Midbrain (tissue), 1 donor: ENCODE measurements around the gene SCGB1C1.
"Not testable (repeated sequence)": the region's sequence is repeated elsewhere in the genome, so short reads cannot be mapped to it uniquely, and the experiment has no call there.

Source experiments
- DNase-seq: peaks from one replicate; lab custom pipeline; 2025; lab: John Stamatoyannopoulos, UW

Gene SCGB1C1

GRCh38 chr11:192674-193128 lies at the start of gene SCGB1C1:
TSS of gene SCGB1C1 (plus strand) at chr11:193078. CDS start at chr11:193100, 22 bp downstream.
- not testable (repeated sequence) for DNase-seq

DNA sequence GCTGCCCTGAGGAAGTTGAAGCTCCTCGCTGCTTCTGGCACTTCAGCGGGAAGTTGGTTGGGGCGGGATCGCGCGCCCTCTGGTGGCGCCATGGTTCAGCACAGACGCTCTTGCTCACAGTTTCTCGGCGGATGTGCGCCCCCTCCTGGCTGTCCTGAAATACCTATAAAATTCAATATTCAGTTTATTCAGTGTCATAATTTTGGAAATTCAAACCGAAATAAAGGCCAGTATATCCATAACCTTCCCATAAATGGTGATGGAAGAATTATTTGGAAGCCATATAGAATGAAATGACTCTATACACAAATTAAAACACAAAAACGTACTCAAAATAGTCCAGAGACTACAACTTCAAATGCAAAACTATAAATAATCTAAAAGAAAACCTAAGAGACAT lies 12.6 kb upstream of the SCGB1C1 start:
- not testable (repeated sequence) for DNase-seq

- not testable (repeated sequence) for DNase-seq
These were observed 3.6 kb upstream of the SCGB1C1 start for GRCh38 chr11:189200-189783.

- not testable (repeated sequence) for DNase-seq
These were observed 3.0 kb upstream of the SCGB1C1 start for GRCh38 chr11:189843-190311.

GRCh38 chr11:190546-190945 lies 2.3 kb upstream of the SCGB1C1 start:
- DNase-seq = not testable (repeated sequence)

DNA sequence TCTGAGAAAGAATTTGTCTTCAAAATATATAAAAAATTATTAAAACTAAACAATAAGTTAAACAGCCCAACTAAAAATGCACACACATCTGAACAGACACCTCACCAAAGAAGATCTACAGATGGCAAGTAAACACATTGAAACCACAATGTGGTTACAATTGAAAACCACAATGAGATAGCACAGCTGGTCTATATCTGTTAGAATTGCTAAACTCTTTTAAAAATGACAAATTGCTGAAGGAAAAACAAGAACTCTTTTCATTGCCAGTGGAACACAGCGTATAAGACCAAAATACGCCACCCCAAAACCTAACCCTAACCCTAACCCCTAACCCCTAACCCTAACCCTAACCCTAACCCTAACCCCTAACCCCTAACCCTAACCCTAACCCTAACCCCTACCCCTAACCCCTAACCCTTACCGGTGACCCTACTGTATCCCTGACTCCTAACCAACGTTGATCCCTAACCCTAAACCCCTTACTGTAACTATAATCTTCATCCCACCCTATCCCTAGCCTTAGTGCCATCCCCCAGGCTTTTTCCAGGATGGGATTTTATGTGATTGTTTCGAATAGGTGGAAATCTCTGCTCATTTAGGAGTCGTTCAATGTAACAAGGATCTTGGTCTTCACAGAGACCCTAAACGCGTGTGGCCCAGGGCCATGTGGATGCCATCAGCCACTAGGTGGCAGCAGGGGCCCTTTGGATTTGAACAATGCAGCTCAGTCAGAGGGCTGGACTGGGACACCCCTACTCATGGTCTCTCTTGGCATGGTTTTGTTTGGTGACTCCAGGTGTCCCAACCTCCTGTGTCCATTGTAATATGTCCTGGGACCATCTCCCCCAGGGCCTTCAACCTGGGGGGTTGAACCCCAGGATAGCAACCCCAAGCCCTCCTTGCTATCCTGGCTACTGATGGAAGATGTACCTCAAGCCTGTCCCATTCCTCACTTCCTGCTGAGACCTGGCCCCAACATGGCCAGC lies 1.1 kb upstream of the SCGB1C1 start:
- DNase-seq = not testable (repeated sequence)

DNA sequence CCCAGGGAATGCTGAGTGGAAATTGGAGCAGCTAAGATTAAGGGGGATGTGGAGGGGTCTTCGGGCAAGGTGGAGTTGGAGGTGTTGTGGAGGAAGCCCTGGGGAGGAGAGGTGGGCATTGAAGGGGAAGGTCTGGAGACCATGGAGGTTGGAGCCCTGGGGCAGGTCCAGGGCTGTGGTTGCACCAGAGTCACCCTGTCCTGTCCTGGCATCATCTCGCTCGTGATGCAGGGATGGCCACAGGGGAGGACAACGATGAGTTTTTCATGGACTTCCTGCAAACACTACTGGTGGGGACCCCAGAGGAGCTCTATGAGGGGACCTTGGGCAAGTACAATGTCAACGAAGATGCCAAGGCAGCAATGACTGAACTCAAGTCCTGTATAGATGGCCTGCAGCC lies 603 bp downstream of the SCGB1C1 start:
- not testable (repeated sequence) for DNase-seq

DNA sequence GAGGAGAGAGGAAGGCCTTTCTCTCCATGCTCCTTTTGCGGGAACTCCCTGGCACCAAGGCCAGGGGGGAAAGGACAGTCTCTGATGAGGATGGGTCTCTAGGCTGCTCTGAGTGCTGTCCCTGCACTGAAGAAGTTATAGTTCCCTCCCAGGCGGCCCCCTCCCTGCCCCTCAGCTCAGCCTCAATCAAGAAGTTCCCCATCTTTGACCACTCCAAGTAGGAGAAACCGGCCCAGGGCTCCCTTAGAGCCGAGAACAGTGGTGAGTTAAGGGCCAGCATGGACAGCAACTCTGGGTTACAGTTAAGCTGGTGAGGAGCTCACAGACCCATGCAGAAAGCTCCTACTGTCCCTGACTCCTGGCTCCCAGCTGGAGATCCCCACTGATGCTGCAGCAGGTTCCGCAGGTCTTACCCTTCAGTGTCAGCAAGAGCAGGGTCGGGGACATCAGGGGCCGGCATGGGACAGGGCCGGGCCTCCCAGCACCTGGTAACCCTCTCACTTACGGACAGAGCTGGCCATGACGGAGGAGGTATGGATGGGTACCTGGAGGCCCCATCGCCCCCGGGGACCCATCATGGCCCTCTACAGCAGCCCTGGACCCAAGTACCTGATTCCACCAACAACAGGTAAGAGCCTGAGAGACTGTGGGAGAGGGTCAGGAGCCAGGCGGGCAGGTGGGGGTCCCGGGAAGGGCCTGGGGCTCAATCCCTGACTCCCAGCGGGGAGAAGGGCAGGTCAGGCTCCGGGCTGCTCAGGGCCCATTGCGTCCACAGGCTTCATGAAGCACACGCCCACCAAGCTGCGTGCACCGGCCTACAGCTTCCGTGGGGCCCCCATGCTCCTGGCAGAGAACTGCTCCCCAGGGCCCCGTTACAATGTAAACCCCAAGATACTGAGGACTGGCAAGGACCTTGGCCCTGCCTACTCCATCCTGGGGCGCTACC lies 4.2 kb downstream of the SCGB1C1 start:
- DNase-seq = no peak

GRCh38 chr11:197741-198235 lies 4.9 kb downstream of the SCGB1C1 start:
- no peak for DNase-seq

- DNase-seq = no peak
These were observed 5.4 kb downstream of the SCGB1C1 start for GRCh38 chr11:198236-198806.

DNA sequence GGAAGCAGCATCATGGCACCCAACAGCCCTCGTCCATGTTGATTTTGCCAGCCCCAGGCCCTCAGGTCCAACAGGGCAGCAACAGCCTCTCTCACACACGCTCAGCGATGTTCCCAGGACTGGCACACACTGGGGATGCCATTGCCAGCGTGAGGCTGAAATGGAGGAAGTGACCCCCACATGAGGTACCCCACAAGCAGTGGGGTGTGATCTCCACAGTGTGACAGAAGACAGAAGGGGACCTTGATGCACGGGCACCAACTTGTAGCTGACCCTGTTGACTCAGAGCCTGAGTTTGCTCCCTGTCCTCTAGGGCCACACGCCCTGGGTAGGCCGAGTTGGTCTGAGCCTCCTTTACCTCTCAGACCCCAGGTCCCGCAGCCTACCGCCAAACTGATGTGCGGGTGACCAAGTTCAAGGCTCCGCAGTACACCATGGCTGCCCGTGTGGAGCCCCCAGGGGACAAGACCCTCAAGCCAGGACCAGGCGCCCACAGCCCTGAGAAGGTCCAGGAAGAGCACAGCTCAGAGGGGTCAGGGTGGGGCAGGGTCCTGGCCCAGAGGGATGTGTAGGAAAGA lies 6.2 kb downstream of the SCGB1C1 start:
- DNase-seq = no peak

GRCh38 chr11:199782-200181 lies 6.9 kb downstream of the SCGB1C1 start:
- DNase-seq = no peak

GRCh38 chr11:200224-201003 lies 7.5 kb downstream of the SCGB1C1 start:
- DNase-seq = no peak

GRCh38 chr11:201966-202365 lies 9.1 kb downstream of the SCGB1C1 start:
- DNase-seq = no peak

DNA sequence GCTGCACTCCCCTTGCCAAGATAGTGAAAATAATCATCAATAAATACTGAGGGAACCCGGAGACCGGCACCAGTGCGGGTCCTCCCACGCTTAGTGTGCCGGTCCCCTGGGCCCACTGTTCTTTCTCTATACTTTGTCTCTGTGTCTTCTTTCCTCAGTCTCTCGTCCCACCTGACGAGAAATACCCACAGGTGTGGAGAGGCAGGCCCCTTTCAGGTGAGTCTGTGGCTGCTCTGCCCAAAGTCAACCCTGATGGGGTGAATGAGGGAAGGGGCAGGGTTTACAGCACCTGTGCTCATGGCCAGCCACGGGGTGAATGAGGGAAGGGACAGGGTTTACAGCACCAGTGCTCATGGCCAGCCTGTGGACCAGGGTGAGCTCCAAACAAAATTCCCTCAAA lies 9.6 kb downstream of the SCGB1C1 start:
- no peak for DNase-seq

DNA sequence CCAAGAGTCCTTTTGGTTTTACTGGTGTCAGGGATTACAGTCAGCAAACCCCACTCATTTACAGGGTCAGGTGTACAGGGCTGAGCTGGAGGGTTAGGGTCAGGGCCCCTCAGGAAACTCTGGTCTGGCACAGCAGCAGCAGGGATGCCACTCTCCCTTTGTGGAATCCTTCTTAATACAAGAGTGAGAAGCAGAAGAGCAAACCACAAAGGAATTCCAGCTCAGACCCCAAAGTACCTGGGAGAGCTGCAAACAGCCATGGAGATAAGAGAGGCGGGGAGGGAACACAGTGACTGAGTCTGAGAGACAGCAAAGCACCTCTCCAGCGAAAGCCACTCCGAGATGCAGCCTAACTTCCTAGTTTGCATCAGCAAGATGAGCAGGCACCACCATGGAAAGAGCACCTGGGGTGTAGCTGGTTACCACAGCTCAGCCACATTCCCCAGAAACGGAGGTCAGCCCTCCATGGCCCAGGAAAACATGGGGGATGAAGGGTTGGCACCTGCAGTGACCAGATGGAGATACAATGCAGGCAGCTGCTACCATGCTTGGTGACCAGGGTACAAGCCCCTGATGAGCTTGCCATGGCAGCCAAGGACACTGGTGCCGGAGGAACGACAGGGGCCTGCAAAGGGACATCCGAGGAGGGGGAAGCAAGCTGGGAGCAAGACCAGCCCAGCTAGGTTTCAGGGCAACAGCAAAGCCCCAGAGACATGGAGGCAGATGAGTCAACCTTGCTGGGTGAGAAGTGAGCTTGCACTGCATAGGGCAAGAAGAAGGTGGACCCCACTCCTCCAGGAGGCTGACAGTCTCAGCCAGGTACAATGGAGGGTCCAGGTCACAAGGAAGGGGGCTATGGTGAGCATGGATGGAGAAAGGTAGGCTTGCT lies 10.4 kb downstream of the SCGB1C1 start:
- DNase-seq = no peak

DNA sequence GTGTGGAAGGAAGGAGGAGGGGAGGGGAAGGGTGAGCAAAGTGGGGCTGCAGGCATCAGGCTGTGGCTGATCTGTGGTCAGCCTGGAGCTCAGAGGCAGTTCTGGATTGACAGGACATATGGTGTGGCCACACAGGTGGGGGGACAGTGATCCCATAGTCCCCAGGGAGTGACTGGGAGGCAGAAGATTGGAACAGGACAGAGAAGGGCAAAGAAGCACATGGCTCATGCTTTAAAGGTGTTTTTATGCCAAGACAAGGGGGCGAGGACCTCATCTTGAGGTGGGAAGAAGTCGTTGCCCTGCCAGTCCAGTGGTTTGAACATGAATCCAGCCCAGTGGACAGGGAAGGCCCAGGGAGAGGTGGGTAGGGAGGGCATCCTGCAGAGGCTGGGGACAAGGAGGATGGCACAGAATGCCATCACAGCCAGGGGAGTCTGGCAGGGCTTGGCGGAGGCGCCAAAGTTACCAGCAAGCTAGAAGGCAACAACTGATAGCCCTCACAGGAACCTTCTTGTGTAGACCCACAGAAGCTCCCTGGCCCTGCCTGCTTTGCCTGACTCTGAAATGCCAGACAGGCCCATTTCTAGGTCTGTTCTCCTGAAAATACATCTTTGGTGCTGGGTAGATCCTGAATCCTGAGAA lies 11.2 kb downstream of the SCGB1C1 start:
- no peak for DNase-seq

DNA sequence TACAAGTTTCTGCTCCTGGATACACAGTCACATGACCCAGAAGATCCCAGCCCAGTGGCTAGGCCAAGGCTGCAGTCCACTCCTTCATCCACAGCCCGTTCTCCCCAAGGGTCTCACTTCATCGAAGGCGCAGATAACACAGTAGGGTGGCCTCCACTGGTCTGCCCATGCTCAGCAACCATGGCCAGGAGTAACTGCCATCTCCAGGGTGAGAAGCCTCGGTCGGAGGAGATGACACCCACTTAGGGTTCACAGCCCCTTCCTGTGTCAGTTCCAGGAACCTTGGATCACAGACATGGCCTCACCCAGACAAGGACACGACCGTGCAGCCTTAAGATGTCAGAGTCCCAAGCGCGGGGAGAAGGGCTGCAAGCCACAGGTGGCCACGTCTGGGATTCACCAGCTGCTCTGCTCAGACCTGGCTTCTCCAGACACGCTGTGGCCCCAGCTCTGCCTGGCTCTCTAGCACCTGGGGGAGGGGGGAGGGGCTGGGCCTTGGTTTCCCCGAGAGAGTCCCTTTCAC lies 11.8 kb downstream of the SCGB1C1 start:
- no peak for DNase-seq
